Thoracic aorta (tissue), 2 donors: ENCODE measurements around the gene LRRC72. TPM values are rescaled to one million over a fixed set of nuclear protein-coding genes. Genes with fewer than 3 reads are reported as not detected.

ENCODE experiments used
- ATAC-seq: fragments of 150-250 bp; one replicate; pipeline ENCODE4 v1.8.0; 2017; ENCODE audit warnings: low read depth; ENCODE audit not compliant: insufficient number of reproducible peaks, low FRiP score
- DNase-seq: peaks from one replicate; pipeline ENCODE4 v3.0.0-alpha.2; 2020; ENCODE audit warnings: low spot score
- H3K27ac ChIP-seq, 2 donors: fragments of 200-600 bp; sonication (generic); 1 replicate in 1 of 2; 2 replicates in 1 of 2; pipeline ENCODE4 v1.5.1; 2016; ENCODE audit warnings: mild to moderate bottlenecking in 2 of 2, moderate library complexity in 2 of 2
- H3K27me3 ChIP-seq: fragments of 200-600 bp; sonication (generic); replicated peaks from 2 replicates; pipeline ENCODE4 v1.6.0; 2016; ENCODE audit warnings: mild to moderate bottlenecking; ENCODE audit not compliant: insufficient read depth
- H3K36me3 ChIP-seq: fragments of 200-600 bp; sonication (generic); one replicate; pipeline ENCODE4 v1.5.1; 2016
- H3K4me1 ChIP-seq, 2 donors: fragments of 200-600 bp; sonication (generic); 1 replicate in 1 of 2; 2 replicates in 1 of 2; pipeline versions ENCODE4 v1.5.1 to v1.6.0; 2016; ENCODE audit warnings: low read depth in 2 of 2, mild to moderate bottlenecking in 1 of 2; ENCODE audit not compliant: control insufficient read depth in 1 of 2
- H3K4me3 ChIP-seq: fragments of 200-600 bp; sonication (generic); 2 replicates; pipeline ENCODE4 v1.5.1; 2016; ENCODE audit warnings: mild to moderate bottlenecking
- H3K9me3 ChIP-seq: fragments of 200-600 bp; sonication (generic); 2 replicates; pipeline ENCODE4 v1.5.1; 2016
- total RNA-seq, 2 donors: library from RNA; depleted of rRNA; stranded (reverse); fragments of >200 nt; gene quantifications; one replicate each; pipeline versions ENCODE4 v1.1.0 to v1.2.3, GENCODE V29; 2016
- TF ChIP-seq, protein P1 (sequence below): fragments of 200-600 bp; sonication (generic); IDR thresholded peaks from one replicate; pipeline ENCODE4 v1.5.1; 2019; ENCODE audit warnings: antibody characterized with exemption

LRRC72 gene
- total RNA-seq, 2 donors from 2014 or later: not detected

DNA sequence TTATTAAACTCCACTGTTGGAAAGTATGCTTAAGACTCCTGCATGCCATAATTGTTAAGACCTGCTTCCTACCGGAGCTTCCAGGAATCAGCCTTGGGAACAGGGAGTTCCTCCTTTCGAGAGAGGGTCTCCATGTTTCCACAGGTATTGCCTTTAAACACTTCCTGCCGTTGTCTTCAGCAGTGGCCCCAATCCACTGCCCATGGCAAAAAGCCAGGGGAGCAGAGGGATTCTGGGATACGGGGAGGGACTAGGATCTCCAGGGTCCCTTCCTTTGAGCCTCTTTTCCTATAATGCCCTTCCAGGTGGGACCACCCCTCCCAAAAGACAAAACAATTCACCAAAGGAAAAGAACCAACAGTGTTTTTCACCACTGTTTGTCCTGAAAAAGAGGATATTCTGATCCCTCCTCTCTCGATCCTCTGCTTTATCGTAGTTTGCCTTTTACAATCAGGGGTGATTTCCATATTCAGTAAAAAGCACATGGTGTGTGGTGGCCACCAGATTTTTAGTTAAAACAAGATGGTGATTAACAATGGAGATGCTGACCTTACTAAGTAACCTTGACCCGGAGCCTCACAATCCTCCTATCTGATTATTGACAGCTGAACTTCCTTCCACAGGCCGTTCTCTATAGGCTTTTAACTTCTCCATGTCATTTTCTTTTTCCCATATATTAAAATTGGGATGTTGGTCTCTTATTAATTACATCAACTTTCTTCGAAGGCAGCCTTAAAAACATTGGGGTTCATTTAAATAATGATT, 36.0 kb downstream of the LRRC72 start:
- Histone ChIP-seq H3K9me3 (no peaks in the 10 kb centered on the region), H3K4me1 (no peaks in the 10 kb centered on the region), H3K4me3 (no peak overlapping the region), H3K27me3 (no peaks in the 10 kb centered on the region), H3K36me3 (no peaks in the 10 kb centered on the region), H3K27ac (no peak overlapping the region)
- TF ChIP-seq, protein P1, sequence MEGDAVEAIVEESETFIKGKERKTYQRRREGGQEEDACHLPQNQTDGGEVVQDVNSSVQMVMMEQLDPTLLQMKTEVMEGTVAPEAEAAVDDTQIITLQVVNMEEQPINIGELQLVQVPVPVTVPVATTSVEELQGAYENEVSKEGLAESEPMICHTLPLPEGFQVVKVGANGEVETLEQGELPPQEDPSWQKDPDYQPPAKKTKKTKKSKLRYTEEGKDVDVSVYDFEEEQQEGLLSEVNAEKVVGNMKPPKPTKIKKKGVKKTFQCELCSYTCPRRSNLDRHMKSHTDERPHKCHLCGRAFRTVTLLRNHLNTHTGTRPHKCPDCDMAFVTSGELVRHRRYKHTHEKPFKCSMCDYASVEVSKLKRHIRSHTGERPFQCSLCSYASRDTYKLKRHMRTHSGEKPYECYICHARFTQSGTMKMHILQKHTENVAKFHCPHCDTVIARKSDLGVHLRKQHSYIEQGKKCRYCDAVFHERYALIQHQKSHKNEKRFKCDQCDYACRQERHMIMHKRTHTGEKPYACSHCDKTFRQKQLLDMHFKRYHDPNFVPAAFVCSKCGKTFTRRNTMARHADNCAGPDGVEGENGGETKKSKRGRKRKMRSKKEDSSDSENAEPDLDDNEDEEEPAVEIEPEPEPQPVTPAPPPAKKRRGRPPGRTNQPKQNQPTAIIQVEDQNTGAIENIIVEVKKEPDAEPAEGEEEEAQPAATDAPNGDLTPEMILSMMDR: no peak
- ATAC-seq (no peak), DNase-seq (no peak)

DNA sequence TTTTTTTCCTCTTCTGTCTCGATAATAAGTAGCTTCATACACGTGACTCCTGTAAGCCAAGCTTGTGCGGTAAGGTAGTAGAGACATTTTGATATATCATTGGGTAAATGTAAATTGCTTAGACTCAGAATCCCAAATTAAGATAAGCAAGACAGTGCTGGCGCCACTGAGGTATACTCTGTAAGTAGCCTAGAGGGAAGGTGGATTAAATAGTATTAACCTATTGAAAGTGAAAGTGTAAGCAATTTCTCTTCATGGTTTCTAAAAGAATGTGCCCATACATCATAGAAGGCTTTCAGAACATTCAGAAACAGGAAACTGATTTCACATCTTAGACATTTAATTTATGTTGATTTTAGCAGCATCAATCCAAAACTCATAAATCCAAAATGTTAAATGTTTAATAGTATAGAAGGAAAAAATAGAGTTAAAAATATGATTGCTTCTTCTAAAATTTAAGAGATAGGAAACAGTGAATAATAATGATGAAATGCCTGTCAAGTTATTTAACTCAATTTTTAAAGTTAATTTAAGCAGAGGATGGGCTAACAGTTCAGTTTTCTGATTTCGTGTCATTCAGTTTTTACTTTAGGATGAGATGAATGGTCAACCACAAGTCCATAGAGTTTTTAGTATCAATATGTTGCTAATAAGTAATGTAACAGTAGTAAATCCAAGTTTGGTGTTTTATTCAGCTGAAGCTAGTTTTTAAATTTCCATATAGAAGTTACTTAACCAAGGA, 36.8 kb downstream of the LRRC72 start:
- Histone ChIP-seq H3K36me3 (no peaks in the 10 kb centered on the region), H3K27me3 (no peaks in the 10 kb centered on the region), H3K4me1 (no peaks in the 10 kb centered on the region), H3K27ac (no peak overlapping the region), H3K4me3 (no peak overlapping the region), H3K9me3 (no peaks in the 10 kb centered on the region)
- no peak for DNase-seq
- ATAC-seq: no peak
- TF ChIP-seq, protein P1: no peak

DNA sequence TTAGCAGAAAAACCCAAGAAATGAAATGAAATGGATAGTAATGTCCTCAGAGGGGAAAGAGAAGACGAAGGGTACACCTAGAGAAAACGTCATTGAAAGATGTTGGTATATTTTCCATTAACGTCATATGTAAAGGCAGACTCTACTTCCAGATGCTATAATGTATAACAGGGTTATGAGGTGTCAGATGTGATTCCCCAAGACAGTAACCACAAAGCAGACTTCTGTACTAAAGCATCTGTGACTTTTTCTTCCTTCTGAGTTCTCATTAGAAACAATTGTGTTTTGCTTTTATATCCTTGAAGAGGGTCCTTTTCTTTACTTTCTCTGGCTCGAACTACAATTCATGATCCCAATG, 37.4 kb downstream of the LRRC72 start:
- no peaks in the 10 kb centered on the region for H3K27me3 ChIP-seq
- H3K36me3 ChIP-seq: no peaks in the 10 kb centered on the region
- no peak overlapping the region for H3K27ac ChIP-seq
- no peak overlapping the region for H3K4me3 ChIP-seq
- no peak for ATAC-seq
- H3K9me3 ChIP-seq: no peaks in the 10 kb centered on the region
- H3K4me1 ChIP-seq: no peaks in the 10 kb centered on the region
- TF ChIP-seq, protein P1: no peak
- DNase-seq: no peak

DNA sequence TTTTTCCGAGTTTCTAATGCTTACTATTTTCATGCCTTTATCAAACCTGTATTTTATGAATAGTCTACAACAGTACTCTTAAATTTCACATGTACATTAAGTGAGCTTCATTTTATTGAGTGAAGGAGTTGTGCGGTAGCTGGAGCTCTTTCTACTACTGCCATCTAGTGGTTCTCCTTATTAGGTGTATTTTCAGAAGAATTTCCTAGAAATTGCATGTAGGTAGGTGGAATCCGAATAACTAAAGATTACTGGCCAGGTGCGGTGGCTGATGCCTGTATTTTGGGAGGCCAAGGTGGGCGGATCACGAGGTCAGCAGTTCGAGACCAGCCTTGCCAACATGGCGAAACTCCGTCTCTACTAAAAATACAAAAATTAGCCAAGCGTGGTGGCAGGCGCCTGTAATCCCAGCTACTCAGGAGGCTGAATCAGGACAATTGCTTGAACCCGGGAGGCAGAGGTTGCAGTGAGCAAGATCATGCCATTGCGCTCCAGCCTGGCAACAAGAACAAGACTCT, 38.3 kb downstream of the LRRC72 start:
- TF ChIP-seq, protein P1: peak; percentile 61

DNA sequence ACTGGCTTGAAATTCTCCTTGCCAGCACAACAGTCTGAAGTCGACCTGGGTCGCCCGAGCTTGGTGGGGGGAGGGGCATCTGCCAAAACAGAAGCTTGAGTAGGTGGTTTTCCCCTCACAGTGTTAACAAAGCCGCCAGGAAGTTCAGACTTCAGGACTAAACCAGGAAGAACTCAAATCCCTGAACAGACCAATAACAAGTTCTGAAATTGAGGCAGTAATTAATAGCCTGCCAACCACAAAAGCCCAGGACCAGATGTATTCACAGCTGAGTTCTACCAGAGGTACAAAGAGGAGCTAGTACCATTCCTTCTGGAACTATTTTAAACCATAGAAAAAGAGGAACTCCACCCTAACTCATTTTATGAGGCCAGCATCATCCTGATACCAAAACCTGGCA, 45.3 kb downstream of the LRRC72 start:
- no peaks in the 10 kb centered on the region for H3K9me3 ChIP-seq
- ATAC-seq: no peak
- H3K36me3 ChIP-seq: no peaks in the 10 kb centered on the region
- no peaks in the 10 kb centered on the region for H3K4me1 ChIP-seq
- no peak overlapping the region for H3K27ac ChIP-seq
- no peaks in the 10 kb centered on the region for H3K27me3 ChIP-seq
- DNase-seq: no peak
- TF ChIP-seq, protein P1: no peak
- H3K4me3 ChIP-seq: no peak overlapping the region

More for the DNA sequence above, 38.3 kb downstream of the LRRC72 start:
- H3K4me3 ChIP-seq: no peak overlapping the region
- H3K4me1 ChIP-seq: no peaks in the 10 kb centered on the region
- no peak for DNase-seq
- ATAC-seq: no peak
- H3K36me3 ChIP-seq: no peaks in the 10 kb centered on the region
- no peak overlapping the region for H3K27ac ChIP-seq
- H3K27me3 ChIP-seq: no peaks in the 10 kb centered on the region
- H3K9me3 ChIP-seq: no peaks in the 10 kb centered on the region
